DND-41 (cell line): ENCODE data around the gene CACNA1D.

ENCODE experiments used
- ATAC-seq: fragments of 200-7000 bp; cut with Tn5 transposase; 3 replicates; pipeline ENCODE4 v1.9.1; 2021; ENCODE audit warnings: low read depth; ENCODE audit not compliant: insufficient read depth
- DNase-seq: peaks from one replicate; pipeline ENCODE4 v3.0.0-alpha.2; 2020
- H2AFZ ChIP-seq: 2 replicates; pipeline ENCODE4 v1.6.0; 2012; ENCODE audit warnings: low read depth, low read length
- H3K27ac ChIP-seq: 2 replicates; pipeline ENCODE4 v1.5.1; 2012; ENCODE audit warnings: low read length, inconsistent platforms
- H3K27me3 ChIP-seq: fragments of 200-600 bp; sonication (generic); 2 replicates; pipeline ENCODE4 v1.6.0; 2012; ENCODE audit warnings: low read length, mild to moderate bottlenecking, inconsistent platforms; ENCODE audit not compliant: insufficient read depth, poor library complexity
- H3K36me3 ChIP-seq: 2 replicates; pipeline ENCODE4 v1.5.1; 2012; ENCODE audit warnings: low read length, inconsistent platforms; ENCODE audit not compliant: insufficient read depth
- H3K4me1 ChIP-seq: 2 replicates; pipeline ENCODE4 v1.5.1; 2012; ENCODE audit warnings: mild to moderate bottlenecking, low read length; ENCODE audit not compliant: insufficient read depth
- H3K4me2 ChIP-seq: 2 replicates; pipeline ENCODE4 v1.6.0; 2012; ENCODE audit warnings: mild to moderate bottlenecking, moderate library complexity, low read length, inconsistent platforms; ENCODE audit not compliant: insufficient read depth
- H3K4me3 ChIP-seq, 2 experiments: fragments of 200-600 bp in 1 of 2; shearing (Covaris generic) in 1 of 2; 2 replicates each; pipeline ENCODE4 v1.5.1; 2012 to 2016; ENCODE audit warnings: inconsistent platforms in 2 of 2, low read length in 2 of 2, mild to moderate bottlenecking in 2 of 2, low read depth in 1 of 2, moderate library complexity in 1 of 2
- H3K79me2 ChIP-seq: 2 replicates; pipeline ENCODE4 v1.6.0; 2012; ENCODE audit warnings: low read length, inconsistent platforms; ENCODE audit not compliant: insufficient read depth
- H3K9ac ChIP-seq: 2 replicates; pipeline ENCODE4 v1.6.0; 2012; ENCODE audit warnings: low read depth, mild to moderate bottlenecking, inconsistent platforms, low read length, moderate library complexity
- H3K9me3 ChIP-seq: 2 replicates; pipeline ENCODE4 v1.5.1; 2012; ENCODE audit warnings: low read length, moderate library complexity, mild to moderate bottlenecking, inconsistent platforms; ENCODE audit not compliant: insufficient read depth, severe bottlenecking
- H4K20me1 ChIP-seq: 2 replicates; pipeline ENCODE4 v1.6.0; 2012; ENCODE audit warnings: low read length; ENCODE audit not compliant: insufficient read depth
- CTCF ChIP-seq: IDR thresholded peaks from 2 replicates; pipeline ENCODE4 v1.5.1; 2012; ENCODE audit warnings: borderline replicate concordance, low read length, moderate library complexity, mild to moderate bottlenecking; ENCODE audit not compliant: poor library complexity, severe bottlenecking; ENCODE audit errors: extremely low read depth
- EZH2 ChIP-seq: IDR thresholded peaks from 3 replicates; pipeline ENCODE4 v1.6.1; 2012; ENCODE audit warnings: borderline replicate concordance, low read depth, mild to moderate bottlenecking, moderate library complexity, low read length, inconsistent platforms; ENCODE audit not compliant: severe bottlenecking

The CACNA1D gene

GRCh38 chr3:53823026-53823955 is 328.9 kb downstream of the CACNA1D start:
- Histone ChIP-seq H3K4me3 (no peak overlapping the region), H3K9ac (no peak overlapping the region), H3K4me2 (no peak overlapping the region), H3K79me2 (no peaks in the 10 kb centered on the region), H3K4me1 (peaks cover 7% of the 10 kb centered on the region), H4K20me1 (peaks cover 3% of the 10 kb centered on the region; the same call in 1 of the 2 replicates), H3K9me3 (no peaks in the 10 kb centered on the region), H3K27me3 (peaks cover 11% of the 10 kb centered on the region), H3K27ac (no peak overlapping the region), H3K36me3 (no peaks in the 10 kb centered on the region), H2AFZ (no peak overlapping the region)
- ATAC-seq (no peak), DNase-seq (no peak)
- TF ChIP-seq EZH2, result no peak
- no peak for TF ChIP-seq CTCF

GRCh38 chr3:53823956-53824657 is 329.7 kb downstream of the CACNA1D start:
- Histone ChIP-seq H3K36me3 (no peaks in the 10 kb centered on the region), H3K9me3 (no peaks in the 10 kb centered on the region), H3K27me3 (peaks cover 7% of the 10 kb centered on the region), H3K9ac (no peak overlapping the region), H3K4me3 (no peak overlapping the region), H3K4me1 (no peaks in the 10 kb centered on the region), H3K4me2 (no peak overlapping the region), H4K20me1 (peaks cover 3% of the 10 kb centered on the region; the same call in 1 of the 2 replicates), H2AFZ (no peak overlapping the region), H3K79me2 (no peaks in the 10 kb centered on the region), H3K27ac (no peak overlapping the region)
- DNase-seq, result no peak
- TF ChIP-seq EZH2 (no peak), CTCF (no peak)
- ATAC-seq, result no peak

- Histone ChIP-seq H3K27me3 (peaks cover 7% of the 10 kb centered on the region), H3K4me1 (no peaks in the 10 kb centered on the region), H3K79me2 (no peaks in the 10 kb centered on the region), H3K4me3 (no peak overlapping the region), H3K27ac (no peak overlapping the region), H3K36me3 (no peaks in the 10 kb centered on the region), H3K9ac (no peak overlapping the region), H4K20me1 (no peaks in the 10 kb centered on the region; the same call in 1 of the 2 replicates), H2AFZ (no peak overlapping the region), H3K4me2 (no peak overlapping the region), H3K9me3 (no peaks in the 10 kb centered on the region)
- no peak for ATAC-seq
- DNase-seq, result no peak
- TF ChIP-seq EZH2 (no peak), CTCF (no peak)
Measured at GRCh38 chr3:53824795-53825194, 330.4 kb downstream of the CACNA1D start.
